HG02973 (cell line): Measurements from ENCODE around the gene R3HDM4.
"Not testable (repeated sequence)": the region's sequence is repeated elsewhere in the genome, so short reads cannot be mapped to it uniquely, and the experiment has no call there.

ENCODE experiments used
- ATAC-seq: cut with Tn5 transposase; IDR thresholded peaks from one replicate; pipeline ENCODE4 v1.9.1; 2021; ENCODE audit warnings: moderate library complexity; ENCODE audit not compliant: unreplicated experiment

R3HDM4 gene

GRCh38 chr19:877992-878660, 34.9 kb downstream of the R3HDM4 start:
- ATAC-seq: not testable (repeated sequence)

GRCh38 chr19:876780-877314, 36.2 kb downstream of the R3HDM4 start:
- no peak for ATAC-seq

DNA sequence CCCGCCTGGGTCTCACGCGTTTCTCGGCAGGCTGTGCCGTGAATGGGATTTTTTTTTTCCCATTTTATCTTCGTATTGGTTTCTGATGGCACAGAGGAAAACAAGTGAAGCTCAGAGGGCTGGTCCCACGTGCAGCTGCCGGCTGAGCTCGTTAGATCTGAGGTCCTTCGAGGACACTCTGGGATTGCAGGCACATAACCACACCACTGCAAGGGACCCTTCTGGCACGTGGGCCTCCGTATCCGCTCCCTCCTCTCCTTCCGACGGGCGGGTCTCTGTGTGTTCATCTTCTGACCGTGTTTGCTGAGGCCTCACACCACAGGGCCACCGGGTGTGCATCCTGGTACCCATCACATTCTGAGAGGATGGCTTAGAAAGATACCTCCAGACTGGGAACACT, 36.9 kb downstream of the R3HDM4 start:
- no peak for ATAC-seq

DNA sequence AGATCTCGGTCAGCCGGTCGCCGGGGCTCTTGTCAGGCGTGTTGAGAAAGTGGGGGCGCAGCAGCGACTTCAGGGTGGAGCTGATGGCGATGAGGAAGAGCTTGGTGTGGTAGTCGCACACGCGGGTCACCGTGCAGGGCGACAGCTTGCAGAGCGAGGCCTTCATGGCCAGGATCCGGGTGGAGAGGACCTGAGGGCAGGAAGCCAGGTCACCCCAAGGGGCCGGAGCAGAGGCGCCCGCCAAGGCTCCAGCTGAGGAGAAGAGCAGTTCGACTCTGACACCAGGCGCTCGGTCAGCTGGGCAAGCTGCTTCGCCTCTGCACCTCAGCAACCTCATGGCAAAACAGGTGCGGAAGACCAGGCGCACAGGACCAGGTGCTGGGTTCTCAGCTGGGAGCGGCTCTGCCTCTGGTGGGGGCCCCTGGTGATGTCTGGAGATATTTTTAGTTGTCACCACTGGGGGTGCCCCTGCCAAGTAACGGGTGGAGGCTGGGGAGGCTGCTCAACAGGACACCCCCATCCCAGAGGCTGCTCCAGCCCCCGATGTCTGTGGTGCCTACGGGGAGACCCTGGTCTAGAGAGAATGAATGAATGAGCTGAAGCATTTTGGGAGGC, 37.6 kb downstream of the R3HDM4 start:
- no peak for ATAC-seq

DNA sequence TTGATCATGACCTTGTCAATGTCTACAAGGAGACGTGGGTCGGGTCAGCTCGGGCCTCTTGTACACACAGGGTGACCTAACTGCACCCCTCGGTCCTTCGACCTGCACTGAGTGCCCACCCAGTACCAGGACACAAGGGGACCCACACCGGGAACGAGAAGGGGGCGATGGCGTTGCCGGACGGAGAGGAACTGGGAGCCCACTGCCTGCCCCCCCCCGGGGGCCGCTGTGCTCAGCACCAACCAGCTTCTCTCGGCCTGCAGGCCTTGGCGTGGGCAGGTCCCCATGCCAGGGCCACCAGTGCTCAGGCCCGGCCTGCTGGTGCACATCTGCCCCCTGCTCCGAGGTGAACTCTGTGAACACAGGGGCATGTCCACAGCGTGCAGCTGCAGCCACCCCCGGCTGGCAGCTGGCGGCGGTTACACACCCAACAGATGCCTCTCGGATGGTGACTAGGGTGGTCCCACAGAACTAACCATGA, 39.4 kb downstream of the R3HDM4 start:
- ATAC-seq: no peak

GRCh38 chr19:873084-873483, 39.9 kb downstream of the R3HDM4 start:
- ATAC-seq: no peak

DNA sequence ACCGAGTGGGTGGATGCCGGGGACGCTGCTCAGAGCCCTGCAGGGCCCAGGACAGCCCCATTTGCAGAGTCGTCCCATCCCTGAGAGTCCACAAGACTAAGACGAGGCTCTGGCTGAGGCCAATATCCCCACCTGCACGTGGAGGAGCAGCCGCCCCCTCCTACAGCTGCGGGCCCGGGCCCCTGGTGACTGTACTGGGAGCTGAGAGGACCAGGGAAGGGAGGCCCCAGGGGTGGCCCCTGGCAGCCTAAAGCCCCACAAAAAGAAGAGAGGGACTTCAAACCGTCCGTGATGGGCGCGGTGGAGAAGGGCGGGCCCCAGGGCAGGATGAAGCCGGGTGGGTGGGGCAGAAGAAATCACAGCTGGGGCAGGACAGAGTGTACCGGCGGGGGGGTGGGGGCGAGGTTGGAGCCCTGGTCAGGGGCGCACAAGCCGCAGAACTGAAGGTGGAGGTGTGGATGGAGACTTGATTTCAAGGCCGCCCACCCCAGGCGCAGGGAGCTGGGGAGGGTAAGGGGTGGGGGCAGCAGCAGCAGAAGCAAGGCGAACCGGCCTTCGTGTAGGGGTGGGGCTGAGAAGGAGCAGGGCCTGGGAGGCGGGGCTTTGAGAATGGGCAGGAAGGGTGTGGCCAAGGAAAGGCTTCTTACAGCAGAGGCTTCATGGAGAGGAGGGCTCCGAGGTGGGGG, 40.6 kb downstream of the R3HDM4 start:
- no peak for ATAC-seq

GRCh38 chr19:871446-872265, 41.4 kb downstream of the R3HDM4 start:
- ATAC-seq: no peak

- no peak for ATAC-seq
These were observed 42.0 kb downstream of the R3HDM4 start for GRCh38 chr19:870963-871401.

DNA sequence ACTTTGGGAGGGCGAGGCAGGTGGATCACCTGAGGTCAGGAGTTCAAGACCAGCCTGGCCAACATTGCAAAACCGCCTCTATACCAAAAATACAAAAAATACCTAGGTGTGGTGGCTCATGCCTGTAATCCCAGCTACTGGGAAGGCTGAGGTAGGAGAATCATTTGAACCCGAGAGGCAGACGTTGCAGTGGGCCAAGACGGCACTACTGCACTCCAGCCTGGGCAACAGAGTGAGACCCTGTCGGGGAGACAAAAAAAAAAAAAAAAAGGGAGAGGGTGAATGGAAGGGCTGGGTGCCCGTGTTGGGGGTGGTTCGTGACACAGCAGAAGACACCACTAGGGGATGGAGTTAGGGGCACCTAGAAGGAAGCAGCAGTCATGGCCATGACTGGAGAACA, 42.7 kb downstream of the R3HDM4 start:
- no peak for ATAC-seq

GRCh38 chr19:869245-870177, 43.5 kb downstream of the R3HDM4 start:
- no peak for ATAC-seq

GRCh38 chr19:868458-869244, 44.4 kb downstream of the R3HDM4 start:
- no peak for ATAC-seq

GRCh38 chr19:867855-868457, 45.1 kb downstream of the R3HDM4 start:
- no peak for ATAC-seq

- ATAC-seq: no peak
These were observed 45.7 kb downstream of the R3HDM4 start for GRCh38 chr19:867301-867793.

- no peak for ATAC-seq
These were observed 46.2 kb downstream of the R3HDM4 start for GRCh38 chr19:866769-867300.

DNA sequence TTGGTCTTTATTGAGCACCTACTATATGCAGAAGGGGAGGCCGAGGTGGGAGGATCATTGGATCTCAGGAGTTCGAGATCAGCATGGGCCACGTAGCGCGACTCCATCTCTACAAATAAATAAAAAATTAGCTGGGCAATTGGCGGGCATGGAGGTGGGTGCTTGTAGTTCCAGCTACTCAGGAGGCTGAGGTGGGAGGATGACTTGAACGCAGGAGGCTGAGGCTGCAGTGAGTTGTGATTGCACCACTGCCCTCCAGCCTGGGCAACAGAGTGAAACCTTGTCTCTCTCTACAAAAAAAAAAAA, 49.8 kb downstream of the R3HDM4 start:
- ATAC-seq: no peak

- no peak for ATAC-seq
These were observed 50.3 kb downstream of the R3HDM4 start for GRCh38 chr19:862581-863314.
